Retina (tissue), 1 donor: ENCODE results near the gene GIPC3.
A peak's percentile ranks its signal among the peaks of the same experiment; 100 is the strongest.
"Not testable (repeated sequence)": the region's sequence is repeated elsewhere in the genome, so short reads cannot be mapped to it uniquely, and the experiment has no call there.

ENCODE experiments used
- DNase-seq: peaks from one replicate; pipeline ENCODE4 v3.0.0-alpha.2; 2016

GIPC3 gene

GRCh38 chr19:3551792-3552095 lies 33.5 kb upstream of the GIPC3 start:
- DNase-seq = no peak

- DNase-seq = no peak
Observed at GRCh38 chr19:3554254-3555083, 30.8 kb upstream of the GIPC3 start.

- DNase-seq = no peak
Observed at GRCh38 chr19:3555653-3556422, 29.4 kb upstream of the GIPC3 start.

GRCh38 chr19:3556423-3556977 lies 28.8 kb upstream of the GIPC3 start:
- DNase-seq = no peak

GRCh38 chr19:3556978-3557460 lies 28.3 kb upstream of the GIPC3 start:
- DNase-seq = peak; percentile 50

- DNase-seq = peak; percentile 96
Observed at GRCh38 chr19:3557461-3558248, 27.6 kb upstream of the GIPC3 start, which contains the start of gene MFSD12. Gene MFSD12, minus strand, starts transcription at chr19:3557586. Its CDS starts 183 bp downstream, at chr19:3557403.

GRCh38 chr19:3563709-3564524 lies 21.4 kb upstream of the GIPC3 start:
- DNase-seq = no peak

GRCh38 chr19:3565139-3565538 lies 20.1 kb upstream of the GIPC3 start:
- no peak for DNase-seq

- DNase-seq = not testable (repeated sequence)
Observed at GRCh38 chr19:3570042-3570441, 15.2 kb upstream of the GIPC3 start.

GRCh38 chr19:3570606-3571011 lies 14.7 kb upstream of the GIPC3 start:
- DNase-seq = no peak

- DNase-seq = peak; percentile 99
Observed at GRCh38 chr19:3572132-3572854, 13.0 kb upstream of the GIPC3 start.

GRCh38 chr19:3572855-3573161 lies 12.5 kb upstream of the GIPC3 start, which contains the start of gene HMG20B:
Gene HMG20B, plus strand, starts transcription at chr19:3572944. Its CDS starts 366 bp downstream, at chr19:3573310.
- DNase-seq = no peak

GRCh38 chr19:3573162-3573857 lies 12.0 kb upstream of the GIPC3 start:
- DNase-seq = peak; percentile 57

- peak; percentile 73 for DNase-seq
Observed at GRCh38 chr19:3573858-3574637, 11.2 kb upstream of the GIPC3 start.

GRCh38 chr19:3575260-3575741 lies 10.0 kb upstream of the GIPC3 start:
- no peak for DNase-seq

- DNase-seq = no peak
Observed at GRCh38 chr19:3575949-3576673, 9.2 kb upstream of the GIPC3 start.

GRCh38 chr19:3576696-3577443 lies 8.4 kb upstream of the GIPC3 start:
- peak; percentile 79 for DNase-seq

GRCh38 chr19:3577723-3578344 lies 7.4 kb upstream of the GIPC3 start:
- no peak for DNase-seq
